ENCODE measurements around the gene MET.
A peak's percentile ranks its signal among the peaks of the same experiment; 100 is the strongest.
"Not testable (repeated sequence)": the region's sequence is repeated elsewhere in the genome, so short reads cannot be mapped to it uniquely, and the experiment has no call there.

MET gene

GRCh38 chr7:116671681-116672595, at the start of gene MET:
Gene MET, plus strand, starts transcription at chr7:116672196. Its CDS starts 26,889 bp downstream, at chr7:116699085.
- DNase-seq: peak; percentile 68

- no peak for DNase-seq
Observed at GRCh38 chr7:116626886-116627285, 45.1 kb upstream of the MET start.

- DNase-seq: no peak
Observed at GRCh38 chr7:116629051-116629463, 42.9 kb upstream of the MET start.

- DNase-seq: no peak
Observed at GRCh38 chr7:116630357-116630756, 41.6 kb upstream of the MET start.

DNA sequence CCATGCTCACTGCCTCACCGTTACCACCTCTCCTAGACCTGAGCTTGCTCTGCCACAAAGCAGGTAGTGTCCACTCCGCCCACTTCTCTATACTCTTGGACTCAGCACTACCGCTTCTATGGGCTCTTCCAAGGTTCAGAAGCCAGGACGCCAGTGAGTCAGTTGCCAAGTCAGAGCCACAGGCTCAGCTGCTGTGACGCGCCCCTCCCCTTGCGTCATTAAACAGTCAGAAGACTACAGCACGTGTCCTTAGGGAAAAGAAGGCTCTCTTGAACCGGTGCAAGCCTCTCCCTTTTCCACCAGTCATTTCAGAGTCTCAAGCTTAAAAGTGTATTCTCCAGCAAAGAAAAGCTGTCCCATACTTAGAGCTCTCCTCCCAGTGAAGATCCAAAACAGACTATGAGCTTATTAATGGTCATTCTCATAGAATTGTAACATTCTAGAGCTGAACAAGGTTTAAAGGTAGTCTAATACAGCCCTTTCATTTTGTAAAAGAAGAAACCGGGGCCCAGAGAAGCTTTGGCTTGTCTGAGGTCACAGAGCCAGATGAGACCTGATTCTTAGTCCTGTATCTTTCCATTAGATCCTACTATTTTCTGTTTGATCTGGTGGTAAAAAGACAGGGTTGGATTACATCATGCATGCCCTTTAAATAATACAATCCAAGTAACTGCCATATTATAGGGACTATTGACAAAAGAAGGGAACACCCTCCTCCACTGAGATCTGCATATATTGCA, 40.9 kb upstream of the MET start:
- DNase-seq: no peak

DNA sequence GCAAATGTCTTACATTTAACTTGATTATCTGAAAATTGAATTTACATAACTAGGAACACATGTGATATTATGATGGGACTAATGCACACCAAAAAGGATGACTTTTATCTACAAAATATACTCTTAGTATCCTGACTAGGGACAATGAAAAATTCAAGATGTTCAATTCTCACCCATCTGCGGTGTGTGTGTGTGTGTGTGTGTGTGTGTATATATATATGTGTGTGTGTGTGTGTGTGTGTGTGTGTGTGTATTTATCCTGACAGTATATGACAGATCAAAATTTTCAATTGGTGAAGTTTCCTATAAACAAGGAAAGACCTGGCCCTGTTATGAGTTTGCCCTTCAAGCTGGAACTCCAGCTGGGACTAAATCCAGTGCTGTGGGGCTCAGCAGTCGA, 40.3 kb upstream of the MET start:
- no peak for DNase-seq

- no peak for DNase-seq
Observed at GRCh38 chr7:116632384-116632783, 39.6 kb upstream of the MET start.

GRCh38 chr7:116633131-116633988, 38.6 kb upstream of the MET start:
- no peak for DNase-seq

DNA sequence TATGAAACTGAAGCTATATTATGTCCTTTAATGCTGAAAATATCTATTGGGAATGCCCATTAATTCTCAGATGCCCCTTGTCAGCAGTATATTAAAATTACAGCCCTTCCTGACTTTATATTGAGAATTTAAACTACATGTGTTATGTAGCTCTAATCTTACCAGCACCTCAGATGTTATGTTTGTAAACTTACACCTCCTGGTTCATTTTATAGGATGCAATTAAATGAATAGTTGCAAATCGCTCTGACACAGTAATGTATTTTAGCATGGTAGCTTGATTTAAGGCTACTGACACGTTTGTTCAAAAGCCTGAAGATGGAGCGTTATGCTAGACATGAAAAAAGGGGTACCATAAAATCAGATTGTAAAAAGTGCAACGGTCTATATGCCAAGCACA, 35.0 kb upstream of the MET start:
- no peak for DNase-seq

GRCh38 chr7:116638592-116638991, 33.4 kb upstream of the MET start:
- DNase-seq: not testable (repeated sequence)

- no peak for DNase-seq
Observed at GRCh38 chr7:116641551-116642153, 30.3 kb upstream of the MET start.

GRCh38 chr7:116643148-116643547, 28.8 kb upstream of the MET start:
- not testable (repeated sequence) for DNase-seq

GRCh38 chr7:116644628-116645027, 27.4 kb upstream of the MET start:
- no peak for DNase-seq

DNA sequence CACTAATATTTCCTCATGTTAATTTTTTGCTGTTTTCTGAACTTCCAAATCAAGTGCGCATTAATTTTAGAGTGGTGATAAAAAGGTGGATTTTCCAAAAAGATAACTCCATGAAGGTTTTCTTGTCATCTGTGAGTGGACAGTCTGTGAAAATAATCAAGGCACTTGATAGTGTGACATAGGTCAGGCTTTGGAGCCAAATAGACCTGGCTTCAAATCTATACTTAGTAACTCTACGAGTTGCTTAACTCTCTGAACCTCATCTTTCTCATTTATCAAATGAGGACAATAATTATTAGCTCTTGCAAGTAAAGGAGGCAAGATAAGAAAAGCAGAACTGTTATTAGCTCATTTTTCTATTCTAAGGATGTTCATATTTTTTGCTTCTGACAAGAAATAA, 24.7 kb upstream of the MET start:
- no peak for DNase-seq

DNA sequence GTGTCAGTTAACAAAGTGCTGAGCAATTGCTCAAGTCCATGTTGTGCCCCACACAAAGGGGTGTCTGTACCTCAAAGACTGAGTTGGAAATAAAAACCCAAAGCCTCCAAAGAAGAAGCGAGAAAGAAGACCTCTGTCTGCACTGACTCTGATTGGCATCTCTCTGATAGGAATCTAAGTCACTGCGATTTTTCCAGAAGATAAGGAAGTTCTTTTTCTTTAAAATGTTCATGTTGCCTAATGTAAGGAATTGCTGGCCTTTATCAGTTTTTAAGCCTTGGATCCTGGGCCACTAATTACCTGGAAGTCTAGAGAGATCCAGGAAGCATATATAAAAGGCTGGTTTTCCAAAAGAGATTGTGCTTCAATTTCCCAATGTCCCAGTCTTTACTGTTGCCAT, 24.1 kb upstream of the MET start:
- DNase-seq: no peak

DNA sequence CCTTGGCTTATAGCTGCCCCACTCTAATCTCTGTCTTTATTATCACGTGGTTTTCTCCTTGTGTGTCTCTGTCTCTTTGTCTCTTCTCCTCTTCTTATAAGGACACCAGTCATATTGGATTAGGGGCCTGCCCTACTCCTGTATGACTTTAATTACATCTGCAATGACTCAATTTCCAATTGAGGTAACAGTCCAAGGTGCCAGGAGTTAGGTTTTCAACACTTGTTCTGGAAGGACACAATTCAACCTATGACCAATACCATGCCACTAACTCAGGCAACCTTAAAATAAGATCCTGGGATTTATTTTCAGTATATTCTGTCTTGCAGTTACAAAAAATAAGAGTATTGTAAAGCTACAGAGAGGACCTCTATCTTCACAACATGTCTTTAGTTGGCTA, 21.6 kb upstream of the MET start:
- DNase-seq: no peak

- DNase-seq: no peak
Observed at GRCh38 chr7:116652793-116653192, 19.2 kb upstream of the MET start.

DNA sequence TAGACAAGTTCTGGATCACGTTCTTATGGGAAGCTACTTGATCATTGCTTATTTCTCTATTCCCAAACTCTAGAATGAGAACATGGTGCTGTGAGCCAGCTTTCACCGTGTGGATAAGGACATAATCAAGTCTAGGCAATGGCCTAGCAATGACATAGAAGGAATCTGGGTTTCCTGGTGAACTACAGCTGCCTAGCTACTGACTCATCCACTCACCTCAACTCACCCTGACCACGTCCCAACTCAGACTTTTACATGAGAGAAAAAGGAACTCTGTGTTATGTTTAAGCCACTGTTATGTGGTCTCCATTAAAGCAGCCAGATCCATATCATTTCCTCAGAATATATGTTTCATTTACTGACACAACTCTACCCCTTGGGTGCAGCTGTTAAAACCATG, 18.8 kb upstream of the MET start:
- no peak for DNase-seq

DNA sequence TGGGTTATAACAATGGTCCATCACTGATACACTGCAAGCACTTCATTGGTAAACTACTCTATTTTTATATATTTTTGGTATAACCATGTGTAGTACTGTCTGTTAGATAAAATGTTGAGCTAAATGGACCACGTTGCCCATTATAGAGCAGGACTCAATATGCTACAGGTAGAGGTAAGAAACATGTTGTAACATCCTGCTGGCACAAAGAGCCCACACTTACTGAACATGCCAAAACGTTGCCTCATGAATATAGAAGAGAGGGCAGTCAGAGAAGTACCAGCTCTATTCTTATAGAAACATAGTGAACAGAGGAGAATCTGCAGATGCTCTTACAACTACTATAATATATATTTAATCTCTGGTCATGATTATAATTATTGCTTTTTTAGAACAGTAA, 18.4 kb upstream of the MET start:
- DNase-seq: no peak

- DNase-seq: not testable (repeated sequence)
Observed at GRCh38 chr7:116659248-116659647, 12.7 kb upstream of the MET start.

GRCh38 chr7:116661865-116662264, 10.1 kb upstream of the MET start:
- DNase-seq: no peak

- no peak for DNase-seq
Observed at GRCh38 chr7:116663744-116664143, 8.3 kb upstream of the MET start.
